HUES6 (cell line): ENCODE data around the gene SLC26A11.
A peak's percentile ranks its signal among the peaks of the same experiment; 100 is the strongest.
"Not testable (repeated sequence)": the region's sequence is repeated elsewhere in the genome, so short reads cannot be mapped to it uniquely, and the experiment has no call there.

Experiments used
- H3K27ac ChIP-seq: 2 replicates; pipeline ENCODE4 v1.7.0; 2013; ENCODE audit warnings: low read depth, mild to moderate bottlenecking, low read length, inconsistent platforms
- H3K27me3 ChIP-seq: 2 replicates; pipeline ENCODE4 v1.6.1; 2013; ENCODE audit warnings: low read length; ENCODE audit not compliant: control insufficient read depth, insufficient read depth
- H3K36me3 ChIP-seq: 2 replicates; pipeline ENCODE4 v1.6.1; 2013; ENCODE audit warnings: low read length; ENCODE audit not compliant: control insufficient read depth, insufficient read depth
- H3K4me1 ChIP-seq: 2 replicates; pipeline ENCODE4 v1.6.1; 2013; ENCODE audit warnings: low read length; ENCODE audit not compliant: control insufficient read depth, insufficient read depth
- H3K4me3 ChIP-seq: 2 replicates; pipeline ENCODE4 v1.5.1; 2013; ENCODE audit warnings: low read depth, low read length
- H3K9ac ChIP-seq: one replicate; pipeline ENCODE4 v1.6.1; 2013; ENCODE audit warnings: mild to moderate bottlenecking, low read length
- H3K9me3 ChIP-seq: 2 replicates; pipeline ENCODE4 v1.6.1; 2013; ENCODE audit warnings: low read depth, low read length; ENCODE audit not compliant: control insufficient read depth, insufficient read depth

SLC26A11 gene

DNA sequence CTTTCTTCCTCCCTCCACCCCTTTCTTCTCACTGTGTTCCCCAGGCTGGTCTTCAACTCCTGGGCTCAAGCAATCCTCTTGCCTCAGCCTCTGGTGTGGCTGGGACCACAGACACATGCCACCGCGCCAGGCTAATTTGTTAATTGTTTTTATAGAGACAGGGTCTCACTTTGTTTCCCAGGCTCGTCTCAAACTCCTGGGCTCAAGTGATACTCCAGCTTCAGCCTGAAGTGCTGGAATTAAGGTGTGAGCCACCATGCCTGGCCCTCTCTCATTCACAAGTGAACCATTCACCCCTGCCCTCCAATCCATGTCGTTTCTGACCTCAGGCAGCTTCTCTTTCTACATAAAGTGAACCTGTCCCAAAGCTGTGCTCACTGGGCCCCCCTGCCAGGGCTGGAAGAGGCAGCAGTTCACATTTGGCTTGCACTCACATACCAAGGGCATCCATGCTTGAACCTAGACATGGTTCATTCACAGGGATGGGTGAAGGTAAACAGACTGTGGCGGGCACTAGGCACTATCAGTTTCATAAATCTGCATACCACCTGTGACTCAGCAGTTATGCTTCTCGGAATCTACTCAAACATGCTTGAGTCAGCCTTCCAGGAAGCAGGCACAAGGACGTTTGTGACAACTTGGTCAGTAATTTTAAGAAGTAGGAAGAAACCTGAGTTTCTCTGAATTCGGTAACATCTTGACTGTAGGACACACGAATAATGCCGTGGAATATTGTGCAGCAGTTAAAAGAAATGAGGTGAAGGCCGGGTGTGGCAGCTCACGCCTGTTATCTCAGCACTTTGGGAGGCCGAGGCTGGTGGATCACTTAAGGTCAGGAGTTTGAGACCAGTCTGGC is 34.4 kb downstream of the SLC26A11 start:
- no peak overlapping the region for H3K9ac ChIP-seq
- no peaks in the 10 kb centered on the region for H3K9me3 ChIP-seq
- H3K27me3 ChIP-seq: no peaks in the 10 kb centered on the region
- H3K4me3 ChIP-seq: no peak overlapping the region
- H3K27ac ChIP-seq: no peak overlapping the region
- peaks cover 9% of the 10 kb centered on the region; the same call in 1 of the 2 replicates for H3K36me3 ChIP-seq
- H3K4me1 ChIP-seq: peaks cover 20% of the 10 kb centered on the region

GRCh38 chr17:80256034-80256350 is 35.8 kb downstream of the SLC26A11 start:
- Histone ChIP-seq H3K4me1 (peaks cover 23% of the 10 kb centered on the region), H3K9ac (no peak overlapping the region), H3K4me3 (no peak overlapping the region), H3K27ac (no peak overlapping the region), H3K36me3 (peaks cover 9% of the 10 kb centered on the region; the same call in 1 of the 2 replicates), H3K27me3 (no peaks in the 10 kb centered on the region), H3K9me3 (no peaks in the 10 kb centered on the region)

- no peaks in the 10 kb centered on the region for H3K36me3 ChIP-seq
- H3K9ac ChIP-seq: peak overlapping the region; percentile 29
- peaks cover 33% of the 10 kb centered on the region for H3K4me1 ChIP-seq
- no peaks in the 10 kb centered on the region for H3K27me3 ChIP-seq
- H3K9me3 ChIP-seq: no peaks in the 10 kb centered on the region
- H3K27ac ChIP-seq: peak overlapping the region; percentile 25; the same call in 1 of the 2 replicates
- no peak overlapping the region for H3K4me3 ChIP-seq
Measured at GRCh38 chr17:80257716-80258213, 37.5 kb downstream of the SLC26A11 start.

DNA sequence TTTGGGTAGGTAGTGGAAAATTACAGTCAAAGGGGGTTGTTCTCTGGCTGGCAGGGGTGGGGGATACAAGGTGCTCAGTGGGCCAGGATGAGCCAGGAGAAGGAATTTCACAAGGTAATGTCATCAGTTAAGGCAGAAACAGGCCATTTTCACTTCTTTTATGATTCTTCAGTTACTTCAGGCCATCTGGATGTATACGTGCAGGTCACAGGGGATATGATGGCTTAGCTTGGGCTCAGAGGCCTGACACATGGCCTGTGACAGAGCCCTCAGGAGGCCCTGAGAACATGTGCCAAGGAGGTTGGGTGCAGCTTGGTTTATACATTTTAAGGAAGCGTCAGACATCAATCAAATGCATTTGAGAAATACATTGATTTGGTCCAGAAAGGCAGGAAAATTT is 38.1 kb downstream of the SLC26A11 start:
- H3K9me3 ChIP-seq, H3K4me3 ChIP-seq, H3K27me3 ChIP-seq, H3K36me3 ChIP-seq, H3K9ac ChIP-seq, H3K27ac ChIP-seq: not testable (repeated sequence)
- H3K4me1 ChIP-seq: peaks cover 39% of the 10 kb centered on the region

GRCh38 chr17:80259457-80260068 is 39.3 kb downstream of the SLC26A11 start:
- Histone ChIP-seq H3K9me3 (no peaks in the 10 kb centered on the region), H3K4me1 (peaks cover 45% of the 10 kb centered on the region), H3K27ac (peak overlapping the region; percentile 40; the same call in 1 of the 2 replicates), H3K27me3 (no peaks in the 10 kb centered on the region), H3K4me3 (peak overlapping the region; percentile 55), H3K9ac (peak overlapping the region; percentile 57), H3K36me3 (peaks cover 4% of the 10 kb centered on the region)

DNA sequence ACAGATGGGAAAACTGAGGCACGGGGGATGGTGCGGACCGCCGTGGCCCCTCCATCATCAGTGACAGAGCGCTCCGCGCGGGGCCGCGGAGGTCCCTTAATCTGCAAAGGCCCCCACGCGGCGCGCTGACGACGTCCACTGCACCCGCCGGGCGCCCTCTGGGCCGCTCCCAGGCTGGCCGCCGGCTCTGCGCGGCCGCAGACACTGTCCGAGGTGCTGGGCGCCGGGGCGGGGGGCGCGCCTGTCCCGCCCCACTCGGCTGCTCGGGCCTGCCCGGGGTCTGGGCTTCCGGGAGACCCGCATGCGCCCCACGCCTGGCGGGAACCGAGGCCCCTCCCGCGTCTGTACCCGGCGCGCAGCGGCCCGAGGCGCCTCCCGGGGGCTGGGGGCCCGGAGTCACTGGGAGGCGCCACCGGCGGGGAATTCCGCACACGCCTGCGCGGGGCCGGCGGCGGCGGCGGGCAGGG is 39.9 kb downstream of the SLC26A11 start:
- Histone ChIP-seq H3K27ac (peak overlapping the region; percentile 40; the same call in 1 of the 2 replicates), H3K9ac (peak overlapping the region; percentile 57)

DNA sequence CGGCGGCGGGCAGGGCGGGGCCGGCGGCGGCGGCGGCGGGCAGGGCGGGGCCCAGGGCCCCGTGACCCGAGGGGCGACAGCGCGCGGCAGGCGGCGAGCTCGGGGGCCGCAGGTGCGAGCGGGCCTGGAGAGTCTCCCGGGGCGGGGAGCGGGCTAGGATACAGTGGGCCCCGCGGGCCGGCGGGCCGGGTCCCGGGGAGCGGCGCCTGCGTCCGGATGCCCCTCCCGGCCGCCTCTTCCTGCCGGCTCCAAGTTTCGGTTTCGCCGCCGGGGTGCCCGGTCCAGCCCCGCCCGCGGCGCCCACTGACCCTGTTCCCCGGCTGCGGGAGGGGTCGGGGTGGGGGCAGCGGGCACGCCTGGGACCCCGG is 40.5 kb downstream of the SLC26A11 start, which contains the start of gene RNF213:
Gene RNF213 (plus strand): TSS at position 62 of the 368 bp plus-strand sequence. CDS start 2,830 bp downstream, outside the sequence.
- Histone ChIP-seq H3K9ac (peak within 1 kb of the TSS; percentile 99), H3K27me3 (no peaks in the 10 kb centered on the region), H3K9me3 (no peaks in the 10 kb centered on the region), H3K27ac (peak within 1 kb of the TSS; percentile 99), H3K4me3 (peak within 1 kb of the TSS; percentile 87), H3K4me1 (peaks cover 45% of the 10 kb centered on the region), H3K36me3 (peaks cover 9% of the 10 kb centered on the region)

More for the DNA sequence above, 39.9 kb downstream of the SLC26A11 start:
- H3K4me1 ChIP-seq: peaks cover 45% of the 10 kb centered on the region
- peak overlapping the region; percentile 55 for H3K4me3 ChIP-seq
- H3K36me3 ChIP-seq: peaks cover 6% of the 10 kb centered on the region
- no peaks in the 10 kb centered on the region for H3K27me3 ChIP-seq
- H3K9me3 ChIP-seq: no peaks in the 10 kb centered on the region

- Histone ChIP-seq H3K36me3 (peaks cover 14% of the 10 kb centered on the region), H3K9ac (peak overlapping the region; percentile 99), H3K4me1 (peaks cover 45% of the 10 kb centered on the region), H3K27me3 (no peaks in the 10 kb centered on the region), H3K27ac (peak overlapping the region; percentile 99), H3K9me3 (no peaks in the 10 kb centered on the region), H3K4me3 (peak overlapping the region; percentile 87)
Measured at GRCh38 chr17:80261159-80261894, 41.1 kb downstream of the SLC26A11 start.

DNA sequence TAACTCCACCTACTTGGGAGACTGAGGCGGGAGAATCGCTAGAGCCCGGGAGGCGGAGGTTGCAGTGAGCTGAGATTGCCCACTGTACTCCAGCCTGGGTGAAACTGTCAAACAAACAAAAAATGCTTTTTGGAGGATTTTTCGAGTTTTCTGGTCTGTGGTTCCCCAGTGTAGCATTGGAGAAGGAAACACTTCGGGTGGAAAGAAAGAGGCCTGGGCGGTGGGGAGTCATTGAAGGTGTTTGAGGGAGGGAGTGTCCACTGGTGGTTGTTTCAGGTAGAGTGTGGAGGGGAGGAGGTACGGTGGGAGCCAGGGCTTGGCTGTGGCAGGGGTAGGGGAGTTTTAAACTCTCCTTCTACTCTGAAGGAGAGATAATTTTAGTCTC is 41.7 kb downstream of the SLC26A11 start:
- peak overlapping the region; percentile 99 for H3K9ac ChIP-seq
- no peaks in the 10 kb centered on the region for H3K9me3 ChIP-seq
- peak overlapping the region; percentile 55; the same call in 1 of the 2 replicates for H3K27ac ChIP-seq
- no peaks in the 10 kb centered on the region for H3K27me3 ChIP-seq
- H3K4me1 ChIP-seq: peaks cover 42% of the 10 kb centered on the region
- peaks cover 14% of the 10 kb centered on the region for H3K36me3 ChIP-seq
- H3K4me3 ChIP-seq: peak overlapping the region; percentile 87

DNA sequence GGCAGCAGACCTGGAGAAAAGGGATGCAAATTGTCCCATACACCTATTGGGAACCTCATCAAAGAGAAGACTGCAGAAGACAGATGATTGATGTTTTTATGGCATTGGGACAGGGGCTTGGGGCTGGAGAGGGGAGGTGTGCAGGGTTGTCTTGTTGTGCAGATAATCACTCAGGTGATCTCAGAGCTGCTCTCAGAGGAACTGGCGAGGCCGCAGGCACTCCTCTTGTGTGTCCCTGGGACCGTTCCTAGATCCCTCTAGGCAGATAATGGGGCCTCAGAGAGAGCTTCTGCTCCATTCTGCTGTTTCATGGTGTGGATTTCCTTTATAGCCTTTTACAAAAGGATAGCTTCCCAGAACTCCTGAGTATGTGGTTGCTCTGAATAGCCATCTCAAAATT is 42.1 kb downstream of the SLC26A11 start:
- H3K27ac ChIP-seq: peak overlapping the region; percentile 55; the same call in 1 of the 2 replicates
- no peaks in the 10 kb centered on the region for H3K27me3 ChIP-seq
- peak overlapping the region; percentile 87 for H3K4me3 ChIP-seq
- peak overlapping the region; percentile 99 for H3K9ac ChIP-seq
- H3K36me3 ChIP-seq: peaks cover 14% of the 10 kb centered on the region
- peaks cover 41% of the 10 kb centered on the region for H3K4me1 ChIP-seq
- no peaks in the 10 kb centered on the region for H3K9me3 ChIP-seq
